Urinary bladder (tissue), 4 donors: ENCODE data around the gene THOP1. TPM values are rescaled to one million over a fixed set of nuclear protein-coding genes. Genes with fewer than 3 reads are reported as not detected.
"Not testable (repeated sequence)": the region's sequence is repeated elsewhere in the genome, so short reads cannot be mapped to it uniquely, and the experiment has no call there.

ENCODE experiments used
- DNase-seq: peaks from one replicate; pipeline ENCODE4 v3.0.0-alpha.2; 2015; ENCODE audit errors: extremely low spot score
- H3K27ac ChIP-seq: one replicate; pipeline ENCODE4 v1.5.1; 2013; ENCODE audit warnings: low read depth, mild to moderate bottlenecking, moderate library complexity
- H3K36me3 ChIP-seq: one replicate; pipeline ENCODE4 v1.6.1; 2013; ENCODE audit warnings: mild to moderate bottlenecking, moderate library complexity; ENCODE audit not compliant: insufficient read depth
- H3K4me1 ChIP-seq: one replicate; pipeline ENCODE4 v1.6.1; 2013; ENCODE audit warnings: mild to moderate bottlenecking, moderate library complexity; ENCODE audit not compliant: insufficient read depth
- H3K4me3 ChIP-seq: one replicate; pipeline ENCODE4 v1.5.1; 2013; ENCODE audit warnings: low read depth, low read length
- WGBS: extraction: QIAGEN DNeasy Blood & Tissue Kit; methylation state at CpG from one replicate; pipeline ENCODE4 v1.1.7; 2013; 5-methylcytosine and 5-hydroxymethylcytosine counted together
- polyA plus RNA-seq: library from polyadenylated mRNA; stranded (reverse); fragments of 200-250 nt; gene quantifications from one replicate; pipeline ENCODE4 v1.2.3, GENCODE V29; 2013
- total RNA-seq: library from RNA; depleted of rRNA; stranded (reverse); fragments of >200 nt; gene quantifications from one replicate; pipeline ENCODE4 v1.2.3, GENCODE V29; 2014
- donor health status: healthy with polysubstance abuse.
- donor health status: healthy.

THOP1 gene
- total and polyA plus RNA-seq, 2 donors = 29.2 to 50.4 TPM

- peak within 1 kb of the TSS; percentile 95 for H3K4me3 ChIP-seq
- peak; percentile 98 for DNase-seq
- peak within 1 kb of the TSS; percentile 72 for H3K27ac ChIP-seq
- peaks cover 2% of the 10 kb centered on the region for H3K36me3 ChIP-seq
- WGBS = under 1% methylated on average over 68 of the region's 68 CpGs
- no peaks in the 10 kb centered on the region for H3K4me1 ChIP-seq
Measured at GRCh38 chr19:2782936-2783780, 2.1 kb upstream of the THOP1 start, which contains the start of gene SGTA. Gene SGTA (minus strand): TSS chr19:2783273. CDS start chr19:2769068, 14,205 bp downstream.

- DNase-seq = no peak
- Histone ChIP-seq H3K27ac (no peak overlapping the region), H3K4me3 (no peak overlapping the region), H3K4me1 (no peaks in the 10 kb centered on the region), H3K36me3 (peaks cover 2% of the 10 kb centered on the region)
- 79% methylated on average over 7 of the region's 7 CpGs for WGBS
Measured at GRCh38 chr19:2783781-2784145, 1.5 kb upstream of the THOP1 start.

GRCh38 chr19:2787115-2787514, 1.8 kb downstream of the THOP1 start:
- Histone ChIP-seq H3K4me3 (no peak overlapping the region), H3K27ac (no peak overlapping the region), H3K4me1 (no peaks in the 10 kb centered on the region), H3K36me3 (no peaks in the 10 kb centered on the region)
- 87% methylated on average over 8 of the region's 8 CpGs for WGBS
- no peak for DNase-seq

- no peak overlapping the region for H3K27ac ChIP-seq
- H3K4me3 ChIP-seq = no peak overlapping the region
- no peak for DNase-seq
- 83% methylated on average over 5 of the region's 5 CpGs for WGBS
- H3K36me3 ChIP-seq = no peaks in the 10 kb centered on the region
- H3K4me1 ChIP-seq = no peaks in the 10 kb centered on the region
Measured at GRCh38 chr19:2788237-2788636, 2.9 kb downstream of the THOP1 start.

GRCh38 chr19:2790194-2790556, 4.9 kb downstream of the THOP1 start:
- Histone ChIP-seq H3K36me3 (no peaks in the 10 kb centered on the region), H3K4me1 (no peaks in the 10 kb centered on the region), H3K4me3 (no peak overlapping the region), H3K27ac (no peak overlapping the region)
- DNase-seq = no peak
- 97% methylated on average over 14 of the region's 14 CpGs for WGBS

- 93% methylated on average over 32 of the region's 32 CpGs for WGBS
- DNase-seq = no peak
- no peak overlapping the region for H3K27ac ChIP-seq
- no peak overlapping the region for H3K4me3 ChIP-seq
- H3K4me1 ChIP-seq = no peaks in the 10 kb centered on the region
- no peaks in the 10 kb centered on the region for H3K36me3 ChIP-seq
Measured at GRCh38 chr19:2790557-2791271, 5.4 kb downstream of the THOP1 start.

GRCh38 chr19:2791440-2791839, 6.1 kb downstream of the THOP1 start:
- no peak for DNase-seq
- Histone ChIP-seq H3K4me3 (no peak overlapping the region), H3K36me3 (no peaks in the 10 kb centered on the region), H3K4me1 (no peaks in the 10 kb centered on the region), H3K27ac (no peak overlapping the region)
- WGBS = 91% methylated on average over 16 of the region's 16 CpGs

- H3K36me3 ChIP-seq = no peaks in the 10 kb centered on the region
- no peak overlapping the region for H3K27ac ChIP-seq
- DNase-seq = no peak
- no peak overlapping the region for H3K4me3 ChIP-seq
- H3K4me1 ChIP-seq = no peaks in the 10 kb centered on the region
- 89% methylated on average over 16 of the region's 16 CpGs for WGBS
Measured at GRCh38 chr19:2791876-2792275, 6.6 kb downstream of the THOP1 start.

- not testable (repeated sequence) for H3K27ac ChIP-seq, H3K36me3 ChIP-seq, H3K4me3 ChIP-seq, H3K4me1 ChIP-seq, DNase-seq
- 92% methylated on average over 10 of the region's 10 CpGs for WGBS
Measured at GRCh38 chr19:2792666-2793065, 7.4 kb downstream of the THOP1 start.

- Histone ChIP-seq H3K36me3 (no peaks in the 10 kb centered on the region), H3K4me1 (no peaks in the 10 kb centered on the region), H3K27ac (no peak overlapping the region), H3K4me3 (no peak overlapping the region)
- no peak for DNase-seq
- 94% methylated on average over 7 of the region's 7 CpGs for WGBS
Measured at GRCh38 chr19:2793126-2793525, 7.8 kb downstream of the THOP1 start.

- WGBS = 95% methylated on average over 12 of the region's 12 CpGs
- Histone ChIP-seq H3K4me3 (no peak overlapping the region), H3K36me3 (no peaks in the 10 kb centered on the region), H3K4me1 (no peaks in the 10 kb centered on the region), H3K27ac (no peak overlapping the region)
- DNase-seq = no peak
Measured at GRCh38 chr19:2793577-2793976, 8.3 kb downstream of the THOP1 start.

GRCh38 chr19:2795827-2796658, 10.7 kb downstream of the THOP1 start:
- H3K4me3 ChIP-seq = no peak overlapping the region
- no peak overlapping the region for H3K27ac ChIP-seq
- DNase-seq = no peak
- WGBS = 92% methylated on average over 27 of the region's 27 CpGs
- H3K36me3 ChIP-seq = peaks cover 3% of the 10 kb centered on the region
- no peaks in the 10 kb centered on the region for H3K4me1 ChIP-seq

GRCh38 chr19:2796659-2797266, 11.5 kb downstream of the THOP1 start:
- no peaks in the 10 kb centered on the region for H3K4me1 ChIP-seq
- WGBS = 94% methylated on average over 23 of the region's 23 CpGs
- no peak overlapping the region for H3K27ac ChIP-seq
- no peak overlapping the region for H3K4me3 ChIP-seq
- DNase-seq = no peak
- H3K36me3 ChIP-seq = peaks cover 3% of the 10 kb centered on the region
